Left ventricle myocardium inferior (tissue), 1 donor: ENCODE measurements around the gene HERPUD2. TPM values are rescaled to one million over a fixed set of nuclear protein-coding genes. Genes with fewer than 3 reads are reported as not detected.
A peak's percentile ranks its signal among the peaks of the same experiment; 100 is the strongest.
"Not testable (repeated sequence)": the region's sequence is repeated elsewhere in the genome, so short reads cannot be mapped to it uniquely, and the experiment has no call there.

Experiments
- DNase-seq: peaks from one replicate; pipeline ENCODE4 v3.0.0-alpha.2; 2020
- H3K27ac ChIP-seq: fragments of 200-600 bp; replicated peaks from 2 replicates; pipeline ENCODE4 v1.8.0; 2021
- H3K27me3 ChIP-seq: fragments of 200-600 bp; 2 replicates; pipeline ENCODE4 v1.8.0; 2021; ENCODE audit warnings: low read depth
- H3K36me3 ChIP-seq: fragments of 200-600 bp; 2 replicates; pipeline ENCODE4 v1.8.0; 2021
- H3K4me1 ChIP-seq: fragments of 200-600 bp; 2 replicates; pipeline ENCODE4 v1.8.0; 2021
- H3K4me3 ChIP-seq: fragments of 200-600 bp; 2 replicates; pipeline ENCODE4 v1.8.0; 2021; ENCODE audit warnings: mild to moderate bottlenecking, moderate library complexity
- H3K9me3 ChIP-seq: fragments of 200-600 bp; replicated peaks from 2 replicates; pipeline ENCODE4 v1.8.0; 2021
- CTCF ChIP-seq: fragments of 200-600 bp; IDR thresholded peaks from 2 replicates; pipeline ENCODE4 v1.8.0; 2021; ENCODE audit warnings: antibody characterized with exemption, mild to moderate bottlenecking, borderline replicate concordance
- intact Hi-C: fragments of 100-400 bp; cut with micrococcal nuclease; formaldehyde crosslinking; loops from one replicate; pipeline ENCODE4 v1.11.0; 2022
- total RNA-seq: library from RNA; stranded (reverse); fragmentation: NEBNext Ultra II Directional; extraction: Animal tissue kit (Norgen Biotek cat#: 25700); gene quantifications from one replicate; pipeline ENCODE4 v1.2.1, GENCODE V29; 2021
- donor health status: DM: no; HTN: yes; CAD: no; lungs with severe emphysema.

Gene HERPUD2
- total RNA-seq, 1 donor from 2014 or later, result 13.6 TPM

GRCh38 chr7:35657125-35657524 is 37.8 kb downstream of the HERPUD2 start:
- H3K36me3 ChIP-seq, result peaks cover 27% of the 10 kb centered on the region
- intact Hi-C loops, result no loop called here
- no peak overlapping the region for H3K4me3 ChIP-seq
- no peaks in the 10 kb centered on the region for H3K27me3 ChIP-seq
- peaks cover under 1% of the 10 kb centered on the region for H3K4me1 ChIP-seq
- no peak overlapping the region for H3K27ac ChIP-seq
- DNase-seq, result no peak
- peaks cover 25% of the 10 kb centered on the region for H3K9me3 ChIP-seq
- no peak for TF ChIP-seq CTCF

- H3K27me3 ChIP-seq, intact Hi-C loops: not testable (repeated sequence)
Measured at GRCh38 chr7:35654558-35654957, 40.4 kb downstream of the HERPUD2 start.

GRCh38 chr7:35652124-35652523 is 42.8 kb downstream of the HERPUD2 start:
- H3K27me3 ChIP-seq, result no peaks in the 10 kb centered on the region
- H3K4me3 ChIP-seq, result no peak overlapping the region
- no peak overlapping the region for H3K27ac ChIP-seq
- no peak for TF ChIP-seq CTCF
- H3K9me3 ChIP-seq, result peaks cover 27% of the 10 kb centered on the region
- intact Hi-C loops, result no loop called here
- DNase-seq, result no peak
- H3K4me1 ChIP-seq, result peaks cover 23% of the 10 kb centered on the region
- peaks cover 17% of the 10 kb centered on the region for H3K36me3 ChIP-seq

More at GRCh38 chr7:35654558-35654957, 40.4 kb downstream of the HERPUD2 start:
- H3K4me1 ChIP-seq, H3K4me3 ChIP-seq, H3K27ac ChIP-seq, DNase-seq: not testable (repeated sequence)
- peaks cover 27% of the 10 kb centered on the region for H3K9me3 ChIP-seq
- H3K36me3 ChIP-seq, result peaks cover 27% of the 10 kb centered on the region

GRCh38 chr7:35650751-35651150 is 44.2 kb downstream of the HERPUD2 start:
- peaks cover 37% of the 10 kb centered on the region for H3K4me1 ChIP-seq
- peaks cover 18% of the 10 kb centered on the region for H3K9me3 ChIP-seq
- H3K4me3 ChIP-seq, result no peak overlapping the region
- no peak overlapping the region for H3K27ac ChIP-seq
- intact Hi-C loops, result no loop called here
- H3K27me3 ChIP-seq, result no peaks in the 10 kb centered on the region
- TF ChIP-seq CTCF, result no peak
- no peak for DNase-seq
- H3K36me3 ChIP-seq, result peaks cover 7% of the 10 kb centered on the region

- no peak overlapping the region for H3K4me3 ChIP-seq
- intact Hi-C loops, result no loop called here
- no peak for DNase-seq
- H3K36me3 ChIP-seq, result peaks cover 7% of the 10 kb centered on the region
- no peaks in the 10 kb centered on the region for H3K27me3 ChIP-seq
- peaks cover 18% of the 10 kb centered on the region for H3K9me3 ChIP-seq
- H3K27ac ChIP-seq, result no peak overlapping the region
- no peak for TF ChIP-seq CTCF
- peaks cover 47% of the 10 kb centered on the region for H3K4me1 ChIP-seq
Measured at GRCh38 chr7:35649711-35650110, 45.2 kb downstream of the HERPUD2 start.

GRCh38 chr7:35648367-35648766 is 46.6 kb downstream of the HERPUD2 start:
- H3K27me3 ChIP-seq, result no peaks in the 10 kb centered on the region
- peaks cover 14% of the 10 kb centered on the region for H3K9me3 ChIP-seq
- no peak for DNase-seq
- no peak overlapping the region for H3K4me3 ChIP-seq
- H3K27ac ChIP-seq, result peak overlapping the region; percentile 75
- TF ChIP-seq CTCF, result no peak
- H3K4me1 ChIP-seq, result peaks cover 59% of the 10 kb centered on the region
- H3K36me3 ChIP-seq, result peaks cover 7% of the 10 kb centered on the region
- intact Hi-C loops, result no loop called here
